Measurements from ENCODE around the gene COA8.

Gene COA8

GRCh38 chr14:103537175-103537990 lies 25.4 kb upstream of the COA8 start:
- no peak for DNase-seq

- peak; percentile 84 for DNase-seq
Observed at GRCh38 chr14:103538291-103539055, 24.3 kb upstream of the COA8 start.

- peak; percentile 48 for DNase-seq
Observed at GRCh38 chr14:103539056-103539825, 23.5 kb upstream of the COA8 start.

GRCh38 chr14:103540821-103541708 lies 21.7 kb upstream of the COA8 start:
- DNase-seq: peak; percentile 52

DNA sequence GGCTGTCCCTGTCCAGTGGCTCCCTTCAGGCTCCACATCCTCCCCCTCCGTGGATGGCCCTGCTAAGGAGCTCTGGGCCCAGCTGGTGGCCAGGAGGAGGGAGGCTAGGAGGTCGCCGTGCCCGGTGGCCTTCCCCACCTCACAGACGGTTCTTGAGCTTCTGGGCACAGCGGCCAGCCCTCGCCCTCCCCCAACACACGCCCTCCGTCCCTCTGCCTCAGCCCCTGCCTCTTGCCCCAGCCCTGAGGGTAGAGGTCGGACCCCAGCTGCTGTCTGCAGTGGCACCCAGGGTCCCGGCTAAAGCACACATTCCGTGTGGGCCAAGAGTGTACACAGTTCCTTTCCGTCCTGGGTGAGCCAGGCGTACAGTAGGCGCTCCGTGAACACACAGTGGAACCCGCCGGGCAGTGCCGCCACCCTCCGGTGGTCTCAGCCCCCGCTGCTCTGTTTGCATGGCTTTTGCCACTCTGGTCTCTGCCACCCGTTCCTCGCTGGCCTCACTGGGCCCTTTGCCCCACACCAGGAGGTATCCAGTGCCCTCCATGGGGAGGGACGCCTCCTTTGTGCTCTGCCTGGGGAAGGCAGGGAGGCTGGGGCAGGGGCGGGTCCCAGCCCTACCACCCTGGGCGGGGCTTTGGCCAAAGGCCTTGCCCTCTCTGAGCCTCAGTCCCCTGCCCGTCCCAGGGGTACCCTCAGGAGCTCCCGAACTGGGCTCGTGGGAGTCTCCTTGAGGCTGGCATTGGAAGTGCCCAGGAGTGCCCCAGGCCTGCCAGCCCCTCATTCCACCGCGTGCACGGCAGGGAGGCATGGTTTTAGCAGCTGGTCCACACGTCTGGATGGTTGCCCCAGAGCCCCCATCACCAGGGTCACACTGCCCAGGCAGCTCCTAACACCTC lies 20.8 kb upstream of the COA8 start:
- DNase-seq: peak; percentile 71

DNA sequence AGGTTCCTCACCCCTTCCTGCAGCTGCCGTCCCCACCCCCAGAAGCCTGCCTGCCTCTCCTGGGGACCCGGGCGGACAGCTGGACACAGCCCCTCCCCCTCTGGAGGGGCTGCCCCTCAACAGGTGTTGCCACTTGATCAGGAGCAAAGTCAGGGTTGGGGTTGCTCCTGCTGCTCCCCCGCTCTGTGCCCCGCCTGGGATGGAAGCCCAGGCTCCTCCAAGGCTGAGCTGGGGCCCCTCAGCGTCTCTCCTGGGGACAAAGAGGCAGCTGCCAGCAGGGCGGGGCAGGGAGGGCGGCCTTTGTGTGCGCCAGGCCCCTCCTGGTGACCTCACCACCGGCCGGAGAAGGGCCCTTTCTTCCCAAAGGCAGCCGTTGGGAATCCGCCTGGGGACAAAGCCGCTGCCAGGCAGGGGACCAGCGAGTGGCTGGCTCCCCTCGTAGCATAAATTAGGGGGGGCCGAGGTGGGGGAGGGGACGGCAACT lies 20.1 kb upstream of the COA8 start:
- peak; percentile 95 for DNase-seq

GRCh38 chr14:103543140-103543539 lies 19.6 kb upstream of the COA8 start:
- no peak for DNase-seq

GRCh38 chr14:103543721-103544387 lies 18.9 kb upstream of the COA8 start:
- DNase-seq: peak; percentile 78

DNA sequence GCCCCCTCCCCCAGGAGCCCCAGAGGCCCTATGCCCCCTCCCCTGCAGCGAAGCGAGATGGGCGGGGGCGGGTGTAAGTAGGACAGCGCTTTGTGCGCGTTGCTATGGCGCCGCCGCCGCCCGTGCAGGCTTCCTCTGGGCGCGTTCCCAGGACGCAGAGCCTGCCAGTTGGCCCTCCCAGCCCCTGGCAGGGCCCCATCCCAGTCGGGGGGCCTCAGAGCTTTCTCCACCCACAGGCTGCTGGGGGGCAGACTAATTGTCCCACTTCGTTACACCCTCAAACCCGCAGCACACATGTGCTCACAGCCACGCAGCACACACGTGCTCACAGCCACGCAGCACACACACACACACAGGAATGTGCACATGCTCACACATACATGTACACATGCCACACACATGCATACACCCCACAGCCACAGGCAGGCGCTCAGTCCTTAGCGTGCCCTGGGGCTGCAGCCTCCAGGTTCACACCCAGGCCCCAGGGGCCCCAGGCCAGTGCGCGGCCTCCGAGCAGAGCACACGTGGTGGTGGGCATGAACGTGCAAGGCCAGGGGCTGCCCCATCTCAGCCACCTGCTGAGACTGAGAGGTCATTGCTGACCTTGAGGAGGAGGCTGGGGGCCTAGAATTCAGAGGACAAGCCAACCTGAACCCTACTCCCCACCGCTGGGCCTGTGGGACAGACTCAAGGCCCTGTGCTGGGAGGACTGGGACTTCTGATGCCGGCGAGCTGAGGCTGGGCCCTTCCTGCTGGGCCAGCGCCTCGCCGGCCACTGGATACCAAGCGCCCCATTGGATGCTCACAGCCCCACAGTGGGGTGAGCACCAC lies 18.2 kb upstream of the COA8 start:
- DNase-seq: peak; percentile 93

DNA sequence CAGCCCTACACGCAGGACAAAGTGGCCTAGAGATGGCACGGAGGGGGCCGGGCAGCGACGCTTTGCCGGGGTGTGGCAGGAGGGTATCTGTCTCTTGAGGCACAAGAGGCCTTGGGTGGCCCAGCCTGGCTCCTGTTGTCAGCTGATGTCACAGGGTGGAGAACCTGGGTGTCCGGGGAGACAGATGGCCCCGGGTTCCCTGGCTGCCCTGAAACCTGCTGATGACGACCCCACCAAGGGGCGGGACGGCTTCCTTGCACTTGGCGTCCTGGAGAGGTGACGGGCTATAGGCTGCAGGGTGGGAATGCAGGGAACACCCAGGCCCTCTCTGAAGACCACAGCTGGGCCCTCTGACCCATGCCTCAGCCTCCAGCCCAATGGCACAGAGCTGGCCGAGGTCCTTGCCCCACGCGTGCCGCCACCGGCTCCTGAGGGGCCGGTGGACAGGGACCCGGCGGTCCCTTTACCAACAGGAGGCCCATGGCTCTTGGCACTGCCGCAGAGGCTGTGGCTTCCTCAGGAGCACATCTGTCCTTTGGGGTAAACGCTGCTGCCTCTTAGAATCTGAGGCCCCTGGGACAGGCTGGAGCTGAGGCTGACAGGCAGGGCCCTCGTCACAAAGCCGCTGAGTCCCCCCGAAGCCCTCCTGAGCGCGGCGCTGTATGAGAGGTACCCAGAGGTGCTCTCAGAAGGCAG lies 17.4 kb upstream of the COA8 start:
- DNase-seq: no peak

DNA sequence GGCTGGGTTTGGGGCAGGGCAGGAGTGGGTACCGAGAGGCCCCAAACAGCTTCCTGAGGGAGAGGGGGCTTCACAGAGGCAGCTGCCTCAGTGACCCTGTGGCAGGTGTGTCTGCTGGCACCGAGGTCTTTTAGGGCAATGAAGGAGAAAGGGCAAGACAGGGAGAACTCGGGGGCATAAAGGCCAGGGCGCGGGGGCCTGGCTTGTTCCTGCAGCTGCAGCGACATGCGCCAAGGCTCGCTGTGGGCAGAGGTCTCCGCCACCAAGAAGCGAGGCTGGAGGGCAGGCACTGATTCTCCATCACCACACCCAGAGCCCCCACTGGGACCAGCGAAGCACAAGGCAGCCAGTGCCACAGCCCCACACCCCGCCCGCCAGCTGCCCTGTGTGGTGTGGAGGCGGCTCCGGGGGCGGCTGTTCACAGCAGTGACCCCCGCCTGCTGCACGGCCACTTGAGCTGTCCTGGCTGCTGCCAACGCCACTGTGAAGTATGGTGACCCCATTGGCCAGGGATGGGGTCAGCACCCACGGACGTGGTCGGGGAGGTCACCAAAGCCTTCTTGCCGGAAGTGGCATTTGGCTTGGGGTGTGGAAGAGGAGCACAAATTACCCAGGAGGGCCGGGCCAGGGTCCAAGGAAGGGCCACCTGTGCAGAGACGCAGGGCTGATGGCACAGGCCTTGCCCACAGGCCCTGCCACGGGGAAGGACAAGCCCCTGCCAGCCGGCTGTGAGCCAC lies 16.7 kb upstream of the COA8 start:
- peak; percentile 41 for DNase-seq

DNA sequence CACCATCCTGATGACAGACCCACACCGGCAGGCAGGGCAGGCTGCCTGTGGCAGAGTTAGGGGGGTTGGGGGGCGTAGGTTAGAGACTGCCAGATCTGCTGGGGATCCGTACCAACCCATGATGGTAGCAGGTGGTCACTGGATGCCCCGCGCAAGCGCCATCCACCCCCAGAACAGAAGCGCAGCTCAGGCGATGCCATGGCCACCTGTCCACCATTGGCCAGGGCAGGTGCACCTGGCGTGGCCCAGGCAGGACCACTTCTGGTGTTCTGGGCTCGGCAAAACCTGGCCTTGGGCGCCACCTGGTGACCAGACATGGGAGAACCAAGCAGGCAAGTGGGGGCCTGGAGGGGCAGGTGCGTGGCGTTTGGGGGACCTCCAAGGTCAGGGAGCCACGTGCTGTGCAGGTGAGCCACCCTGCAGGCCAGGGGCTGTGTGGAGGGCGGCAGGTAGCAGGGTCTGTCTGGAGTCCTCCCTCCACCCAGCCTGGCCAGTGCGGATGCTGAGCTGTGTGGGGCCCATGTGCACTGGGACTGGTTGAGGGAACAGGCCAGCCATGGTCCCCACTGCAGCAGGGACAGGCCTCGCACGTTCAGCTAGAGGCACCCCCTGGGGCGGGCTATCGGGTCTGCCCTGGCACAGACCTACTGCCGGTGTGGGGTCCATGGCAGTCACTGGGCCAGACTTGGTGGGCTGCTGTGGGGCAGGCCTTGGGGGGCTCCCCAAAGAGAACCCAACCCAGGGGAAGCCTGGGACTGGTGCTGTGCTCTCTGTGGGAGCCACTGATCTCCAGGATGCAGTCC lies 15.9 kb upstream of the COA8 start:
- peak; percentile 90 for DNase-seq

DNA sequence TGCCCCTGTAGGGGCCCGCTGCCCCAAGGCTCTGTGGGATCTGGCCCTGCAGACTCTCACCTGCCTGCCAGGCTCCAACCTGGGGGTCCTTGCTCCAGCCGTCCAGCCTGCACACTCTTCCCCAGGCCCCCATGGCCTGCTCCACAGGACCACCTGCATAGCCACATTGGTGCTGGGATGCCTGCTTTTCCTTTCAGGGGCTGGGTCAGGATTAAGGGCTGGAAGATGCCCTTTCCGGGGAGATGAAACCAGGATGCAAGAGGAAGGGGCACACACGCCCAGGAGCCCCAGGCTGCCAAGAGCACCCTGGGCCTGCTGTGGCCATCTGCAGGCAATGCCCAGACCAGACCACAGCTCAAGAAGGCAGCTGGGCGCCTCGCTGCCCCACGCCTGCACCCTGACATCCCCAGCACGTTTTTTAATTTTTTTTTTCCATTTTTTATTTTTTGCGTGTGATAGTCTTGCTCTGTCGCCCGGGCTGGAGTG lies 15.3 kb upstream of the COA8 start:
- DNase-seq: no peak

DNA sequence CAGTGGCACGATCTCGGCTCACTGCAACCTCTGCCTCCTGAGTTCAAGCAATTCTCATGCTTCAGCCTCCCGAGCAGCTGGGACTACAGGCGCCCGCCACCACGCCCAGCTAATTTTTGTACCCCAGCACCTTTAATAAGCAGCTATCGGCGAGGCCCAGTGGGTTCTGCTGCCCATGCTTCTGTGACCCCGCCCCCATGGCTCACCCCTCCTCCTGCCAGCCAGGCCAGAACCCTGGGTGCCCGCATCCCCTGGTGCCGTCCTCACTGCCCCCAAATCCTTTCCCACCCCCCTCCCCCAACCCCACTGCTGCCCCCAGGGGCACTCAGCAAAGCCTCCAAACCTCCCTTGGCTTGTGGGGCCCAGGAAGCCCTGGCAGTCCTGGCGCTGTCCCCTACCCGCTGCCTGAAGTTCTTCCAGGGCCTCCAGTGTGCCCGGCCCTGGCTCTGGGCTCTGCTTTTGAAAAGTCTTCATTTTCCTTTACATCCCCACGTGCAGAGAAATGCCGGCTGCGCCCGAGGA lies 14.8 kb upstream of the COA8 start:
- no peak for DNase-seq

DNA sequence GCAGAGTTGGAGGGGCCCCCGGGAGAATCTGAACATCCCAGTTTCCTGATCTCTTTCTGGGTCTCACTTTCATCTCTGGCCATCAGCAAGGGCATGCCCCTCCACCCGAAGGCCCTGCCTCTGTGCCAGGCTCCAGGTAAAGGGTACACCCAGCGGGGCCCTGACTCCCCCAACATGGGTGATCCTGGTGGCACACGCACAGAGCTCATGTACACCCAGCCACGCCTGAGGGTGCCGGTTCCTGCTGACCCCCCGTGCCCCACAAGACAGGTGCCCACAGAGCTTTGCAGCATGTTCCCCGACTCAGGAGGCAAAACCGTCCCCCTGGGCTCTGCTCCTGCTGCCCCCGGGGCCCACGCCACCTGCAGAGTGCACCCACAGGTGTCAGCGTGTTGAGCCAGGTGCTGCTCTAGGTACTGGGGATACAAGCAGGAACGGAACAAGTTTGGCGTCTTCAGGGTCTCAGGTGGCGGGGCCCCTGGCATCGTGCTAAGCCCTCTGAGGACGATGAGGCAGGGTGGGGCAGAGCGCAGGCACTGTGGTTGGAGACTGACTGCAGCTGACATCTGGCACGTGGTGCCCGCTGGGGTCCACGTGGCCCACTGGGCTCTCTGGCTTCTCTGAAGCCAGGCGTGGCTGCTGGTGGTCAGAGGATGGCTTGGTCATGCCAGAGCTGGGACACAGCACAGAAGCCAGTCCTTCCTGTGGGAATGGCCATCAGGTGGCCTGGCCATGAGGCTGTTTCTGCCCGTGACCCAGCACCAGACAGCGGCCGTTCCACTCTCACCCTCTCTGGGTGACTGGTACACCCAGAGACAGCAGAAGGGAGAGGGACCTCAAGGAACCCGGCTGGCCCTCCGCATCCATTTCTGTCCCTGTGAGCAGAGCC lies 14.1 kb upstream of the COA8 start:
- DNase-seq: no peak
